H9 (cell line): ENCODE measurements around the gene IL1RAPL2. TPM values are rescaled to one million over a fixed set of nuclear protein-coding genes. Genes with fewer than 3 reads are reported as not detected.

ENCODE experiments used
- DNase-seq: peaks from one replicate; pipeline ENCODE4 v3.0.0-alpha.2; 2017
- H2AFZ ChIP-seq: one replicate; pipeline ENCODE4 v1.6.1; 2013; ENCODE audit warnings: mild to moderate bottlenecking, low read length, control low read depth, moderate library complexity
- H2AK5ac ChIP-seq: 2 replicates; pipeline ENCODE4 v1.6.1; 2013; ENCODE audit warnings: low read length, control low read depth, mixed read lengths; ENCODE audit not compliant: insufficient read length
- H2BK120ac ChIP-seq: one replicate; pipeline ENCODE4 v1.6.1; 2013; ENCODE audit warnings: low read depth, mild to moderate bottlenecking, low read length, control low read depth, inconsistent platforms; ENCODE audit not compliant: poor library complexity, severe bottlenecking
- H2BK12ac ChIP-seq: 2 replicates; pipeline ENCODE4 v1.6.1; 2013; ENCODE audit warnings: low read length, control low read depth, mixed read lengths, low read depth; ENCODE audit not compliant: insufficient read length
- H2BK15ac ChIP-seq: 2 replicates; pipeline ENCODE4 v1.6.1; 2013; ENCODE audit warnings: low read depth, low read length, control low read depth
- H2BK20ac ChIP-seq: one replicate; pipeline ENCODE4 v1.6.1; 2013; ENCODE audit warnings: low read depth, mild to moderate bottlenecking, low read length, control low read depth, inconsistent platforms; ENCODE audit not compliant: poor library complexity, severe bottlenecking
- H2BK5ac ChIP-seq: 2 replicates; pipeline ENCODE4 v1.6.1; 2013; ENCODE audit warnings: low read length, control low read depth, mixed read lengths; ENCODE audit not compliant: insufficient read length
- H3K14ac ChIP-seq: 2 replicates; pipeline ENCODE4 v1.6.1; 2013; ENCODE audit warnings: low read length, control low read depth; ENCODE audit not compliant: insufficient read depth
- H3K18ac ChIP-seq: 2 replicates; pipeline ENCODE4 v1.6.1; 2013; ENCODE audit warnings: low read depth, mild to moderate bottlenecking, mixed read lengths, low read length, control low read depth; ENCODE audit not compliant: insufficient read length
- H3K23ac ChIP-seq: 2 replicates; pipeline ENCODE4 v1.6.1; 2013; ENCODE audit warnings: low read length, control low read depth, mixed read lengths, low read depth; ENCODE audit not compliant: insufficient read length
- H3K23me2 ChIP-seq: 2 replicates; pipeline ENCODE4 v1.6.1; 2013; ENCODE audit warnings: low read depth, mild to moderate bottlenecking, mixed read lengths, low read length, control low read depth; ENCODE audit not compliant: insufficient read length, poor library complexity, severe bottlenecking
- H3K27ac ChIP-seq: 2 replicates; pipeline ENCODE4 v1.5.1; 2013; ENCODE audit warnings: low read length, control low read depth, mixed read lengths, low read depth; ENCODE audit not compliant: insufficient read length
- H3K27me3 ChIP-seq: 2 replicates; pipeline ENCODE4 v1.6.1; 2013; ENCODE audit warnings: low read length, control low read depth, inconsistent platforms; ENCODE audit not compliant: insufficient read depth
- H3K4ac ChIP-seq: 2 replicates; pipeline ENCODE4 v1.6.1; 2013; ENCODE audit warnings: low read depth, mild to moderate bottlenecking, control low read depth, inconsistent platforms, low read length, moderate library complexity
- H3K4me1 ChIP-seq: 2 replicates; pipeline ENCODE4 v1.6.1; 2013; ENCODE audit warnings: low read length, control low read depth, inconsistent platforms; ENCODE audit not compliant: insufficient read depth
- H3K4me2 ChIP-seq: 2 replicates; pipeline ENCODE4 v1.6.1; 2013; ENCODE audit warnings: low read length, control low read depth, mixed read lengths; ENCODE audit not compliant: insufficient read length, insufficient read depth
- H3K56ac ChIP-seq: 2 replicates; pipeline ENCODE4 v1.6.1; 2013; ENCODE audit warnings: low read depth, mild to moderate bottlenecking, mixed read lengths, low read length, control low read depth; ENCODE audit not compliant: insufficient read length
- H3K79me1 ChIP-seq: 2 replicates; pipeline ENCODE4 v1.6.1; 2013; ENCODE audit warnings: low read depth, mild to moderate bottlenecking, moderate library complexity, low read length, control low read depth, inconsistent platforms; ENCODE audit not compliant: insufficient read depth, poor library complexity, severe bottlenecking
- H3K79me2 ChIP-seq: 2 replicates; pipeline ENCODE4 v1.6.1; 2013; ENCODE audit warnings: low read length, control low read depth, inconsistent platforms; ENCODE audit not compliant: insufficient read depth
- H3K9ac ChIP-seq: 2 replicates; pipeline ENCODE4 v1.6.1; 2013; ENCODE audit warnings: low read length, control low read depth, mixed read lengths; ENCODE audit not compliant: insufficient read length; ENCODE audit errors: extremely low read depth
- H3K9me3 ChIP-seq: one replicate; pipeline ENCODE4 v1.6.1; 2013; ENCODE audit warnings: low read depth, low read length, inconsistent platforms; ENCODE audit not compliant: control insufficient read depth
- H3T11ph ChIP-seq: one replicate; pipeline ENCODE4 v1.6.1; 2013; ENCODE audit warnings: mild to moderate bottlenecking, low read length, control low read depth, inconsistent platforms
- H4K20me1 ChIP-seq: one replicate; pipeline ENCODE4 v1.6.1; 2013; ENCODE audit not compliant: control insufficient read depth, insufficient read length, insufficient read depth
- H4K5ac ChIP-seq: 2 replicates; pipeline ENCODE4 v1.6.1; 2013; ENCODE audit warnings: low read depth, mild to moderate bottlenecking, mixed read lengths, low read length, control low read depth; ENCODE audit not compliant: insufficient read length
- H4K8ac ChIP-seq: replicated peaks from 2 replicates; pipeline ENCODE4 v1.6.1; 2013; ENCODE audit warnings: low read length, control low read depth, mixed read lengths, low read depth; ENCODE audit not compliant: insufficient read length
- H4K91ac ChIP-seq: 2 replicates; pipeline ENCODE4 v1.6.1; 2013; ENCODE audit warnings: low read depth, mild to moderate bottlenecking, moderate library complexity, mixed read lengths, low read length, control low read depth; ENCODE audit not compliant: insufficient read length
- H3K27ac Mint-ChIP-seq, 3 experiments: 2 replicates in 2 of 3; 3 replicates in 1 of 3; pipeline ENCODE4 v1.8.0; 2020 to 2021; ENCODE audit warnings: mixed read lengths in 3 of 3, mild to moderate bottlenecking in 1 of 3, moderate library complexity in 1 of 3
- H3K27me3 Mint-ChIP-seq: 2 replicates; pipeline ENCODE4 v1.8.0; 2021; ENCODE audit warnings: low read depth, mild to moderate bottlenecking, moderate library complexity, mixed read lengths
- H3K36me3 Mint-ChIP-seq, 3 experiments: 2 replicates in 2 of 3; 3 replicates in 1 of 3; pipeline ENCODE4 v1.8.0; 2020 to 2021; ENCODE audit warnings: low read depth in 3 of 3, mixed read lengths in 3 of 3; ENCODE audit not compliant: insufficient read depth in 1 of 3
- H3K4me1 Mint-ChIP-seq, 2 experiments: 2 replicates each; pipeline ENCODE4 v1.8.0; 2020; ENCODE audit warnings: mixed read lengths in 2 of 2
- H3K4me3 Mint-ChIP-seq, 2 experiments: 2 replicates in 1 of 2; 3 replicates in 1 of 2; pipeline ENCODE4 v1.8.0; 2020 to 2021; ENCODE audit warnings: mild to moderate bottlenecking in 2 of 2, mixed read lengths in 2 of 2, moderate library complexity in 1 of 2
- H3K9me3 Mint-ChIP-seq, 2 experiments: 2 replicates in 1 of 2; 3 replicates in 1 of 2; pipeline ENCODE4 v1.8.0; 2020; ENCODE audit warnings: mild to moderate bottlenecking in 2 of 2, mixed read lengths in 2 of 2, moderate library complexity in 1 of 2
- WGBS: extraction: QIAGEN DNeasy Blood & Tissue Kit; methylation state at CpG from one replicate; pipeline ENCODE4 v1.1.7; 2013; ENCODE audit warnings: missing lambda C conversion rate, low lambda C conversion rate, mixed read lengths; ENCODE audit not compliant: insufficient read length; ENCODE audit errors: extremely low coverage; 5-methylcytosine and 5-hydroxymethylcytosine counted together
- total RNA-seq: library from RNA; stranded (reverse); gene quantifications from 2 replicates; pipeline ENCODE4 v1.2.1, GENCODE V29; 2021
- TF ChIP-seq, protein P1 (sequence below): fragments of 200-600 bp; sonication (generic); conservative IDR thresholded peaks from 3 replicates; pipeline ENCODE4 v1.8.0; 2021; ENCODE audit warnings: antibody characterized with exemption, mild to moderate bottlenecking

Gene IL1RAPL2
- total RNA-seq, 1 experiment from 2014 or later: not detected

- TF ChIP-seq, protein P1, sequence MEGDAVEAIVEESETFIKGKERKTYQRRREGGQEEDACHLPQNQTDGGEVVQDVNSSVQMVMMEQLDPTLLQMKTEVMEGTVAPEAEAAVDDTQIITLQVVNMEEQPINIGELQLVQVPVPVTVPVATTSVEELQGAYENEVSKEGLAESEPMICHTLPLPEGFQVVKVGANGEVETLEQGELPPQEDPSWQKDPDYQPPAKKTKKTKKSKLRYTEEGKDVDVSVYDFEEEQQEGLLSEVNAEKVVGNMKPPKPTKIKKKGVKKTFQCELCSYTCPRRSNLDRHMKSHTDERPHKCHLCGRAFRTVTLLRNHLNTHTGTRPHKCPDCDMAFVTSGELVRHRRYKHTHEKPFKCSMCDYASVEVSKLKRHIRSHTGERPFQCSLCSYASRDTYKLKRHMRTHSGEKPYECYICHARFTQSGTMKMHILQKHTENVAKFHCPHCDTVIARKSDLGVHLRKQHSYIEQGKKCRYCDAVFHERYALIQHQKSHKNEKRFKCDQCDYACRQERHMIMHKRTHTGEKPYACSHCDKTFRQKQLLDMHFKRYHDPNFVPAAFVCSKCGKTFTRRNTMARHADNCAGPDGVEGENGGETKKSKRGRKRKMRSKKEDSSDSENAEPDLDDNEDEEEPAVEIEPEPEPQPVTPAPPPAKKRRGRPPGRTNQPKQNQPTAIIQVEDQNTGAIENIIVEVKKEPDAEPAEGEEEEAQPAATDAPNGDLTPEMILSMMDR: no peak
- Histone ChIP-seq H4K20me1 (no peaks in the 10 kb centered on the region), H2BK12ac (no peak overlapping the region), H3K4ac (no peak overlapping the region), H4K5ac (no peak overlapping the region), H2AK5ac (no peak overlapping the region), H3K18ac (no peak overlapping the region), H2BK20ac (no peak overlapping the region), H3K4me2 (no peak overlapping the region), H3K14ac (no peak overlapping the region), H3K56ac (no peak overlapping the region), H3T11ph (no peak overlapping the region), H3K79me1 (no peaks in the 10 kb centered on the region), H3K9ac (no peak overlapping the region), H3K23me2 (no peaks in the 10 kb centered on the region), H3K23ac (no peak overlapping the region), H3K27me3 (no peaks in the 10 kb centered on the region), H2BK15ac (no peak overlapping the region), H2AFZ (no peak overlapping the region), H3K4me1 (no peaks in the 10 kb centered on the region), H2BK5ac (no peak overlapping the region), H3K79me2 (no peaks in the 10 kb centered on the region), H2BK120ac (no peak overlapping the region), H3K27ac (no peak overlapping the region), H4K91ac (no peak overlapping the region), H4K8ac (no peak overlapping the region), H3K9me3 (no peaks in the 10 kb centered on the region)
- Mint-ChIP-seq H3K4me1 (no peaks in the 10 kb centered on the region), H3K4me3 (no peak overlapping the region), H3K27me3 (no peaks in the 10 kb centered on the region; the same call in 1 of the 2 replicates), H3K27ac (no peak overlapping the region), H3K9me3 (peaks cover 0 to 54% of the 10 kb centered on the region in 2 experiments; a peak in 2 of 5 replicates), H3K36me3 (peaks cover 0 to 4% (median 0%) of the 10 kb centered on the region in 3 experiments; a peak in 2 of 7 replicates)
- WGBS: no CpG with 5 or more reads among the region's 2 CpGs
- DNase-seq: no peak
These were observed 1092.1 kb downstream of the IL1RAPL2 start for GRCh38 chrX:105658136-105658535.
